Measurements from ENCODE around the gene TSC2. TPM values are rescaled to one million over a fixed set of nuclear protein-coding genes. Genes with fewer than 3 reads are reported as not detected.

Gene TSC2
- total and polyA plus RNA-seq, 10 donors: 20.7 to 185 (median 93.8) TPM

DNA sequence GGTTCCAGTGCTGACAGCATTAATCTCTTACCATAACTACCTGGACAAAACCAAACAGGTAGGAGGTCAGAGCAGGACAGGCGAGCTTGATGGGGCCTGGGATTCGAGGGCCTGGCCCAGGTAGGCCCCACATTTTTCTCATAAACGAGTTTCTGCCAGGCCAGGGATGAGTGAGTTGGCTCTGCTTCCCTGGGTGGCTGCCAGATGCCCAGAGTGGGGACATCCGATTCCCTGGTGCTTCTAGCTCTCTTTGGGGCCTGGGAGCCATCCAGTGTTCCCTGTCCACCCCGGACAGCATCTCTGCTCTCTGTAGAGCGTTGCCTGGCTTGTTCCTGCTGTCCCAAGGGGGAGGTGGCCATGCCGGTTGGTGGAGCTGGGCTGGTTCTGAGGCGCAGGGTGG lies 25.1 kb downstream of the TSC2 start:
- Histone ChIP-seq H3K36me3 (peaks cover 0 to 100% (median 85%) of the 10 kb centered on the region in 6 donors), H3K27me3 (replicated peaks in 1 of 7) (no peaks in the 10 kb centered on the region), H3K27ac (no peak overlapping the region), H3K4me1 (no peaks in the 10 kb centered on the region), H3K4me3 (no peak overlapping the region), H3K9me3 (no peaks in the 10 kb centered on the region)
- WGBS, 5 donors: 83 to 96% (median 92%) methylated on average over 7 to 8 of the region's 8 CpGs
- DNase-seq: no peak
- TF ChIP-seq CTCF (IDR thresholded peaks at IDR 0.05 in 8 of 11, conservative IDR thresholded peaks at IDR 0.05 in 3 of 11) (no peak), POLR2AphosphoS5 (IDR thresholded peaks at IDR 0.05) (no peak), POLR2A (IDR thresholded peaks at IDR 0.05) (no peak)
- intact Hi-C loops (cut with DNase I; ENCODE audit: low total_unique reads): no loop called here

GRCh38 chr16:2074071-2074470 lies 26.3 kb downstream of the TSC2 start:
- intact Hi-C loops (cut with DNase I; ENCODE audit: low total_unique reads): no loop called here
- no peak for DNase-seq
- TF ChIP-seq POLR2AphosphoS5 (IDR thresholded peaks at IDR 0.05) (no peak), CTCF (IDR thresholded peaks at IDR 0.05 in 8 of 11, conservative IDR thresholded peaks at IDR 0.05 in 3 of 11) (no peak), POLR2A (IDR thresholded peaks at IDR 0.05) (no peak)
- Histone ChIP-seq H3K9me3 (no peaks in the 10 kb centered on the region), H3K27me3 (replicated peaks in 1 of 7) (no peaks in the 10 kb centered on the region), H3K36me3 (peaks cover 0 to 100% (median 89%) of the 10 kb centered on the region in 6 donors), H3K4me3 (no peak overlapping the region), H3K4me1 (no peaks in the 10 kb centered on the region), H3K27ac (no peak overlapping the region)
- WGBS, 5 donors: 90 to 98% (median 95%) methylated on average over 10 to 20 of the region's 20 CpGs

DNA sequence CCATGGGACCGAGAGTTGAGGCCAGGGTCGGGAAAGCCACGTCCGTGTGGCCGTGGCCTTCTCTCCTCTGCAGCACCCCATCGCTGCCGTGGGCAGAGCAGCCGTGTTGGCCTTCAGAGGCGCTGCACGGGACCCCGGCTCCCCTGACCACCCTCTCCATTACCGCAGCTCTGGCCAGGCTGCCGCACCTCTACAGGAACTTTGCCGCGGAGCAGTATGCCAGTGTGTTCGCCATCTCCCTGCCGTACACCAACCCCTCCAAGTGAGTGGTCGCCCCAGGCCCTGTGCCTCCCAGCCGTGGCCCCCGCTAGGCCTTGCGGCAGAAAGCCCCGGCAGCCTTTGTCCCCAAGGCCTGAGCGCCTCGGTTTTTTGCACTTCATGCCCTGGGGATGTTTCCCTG lies 27.8 kb downstream of the TSC2 start:
- Histone ChIP-seq H3K36me3 (peaks cover 0 to 100% (median 93%) of the 10 kb centered on the region in 6 donors), H3K4me1 (no peaks in the 10 kb centered on the region), H3K9me3 (no peaks in the 10 kb centered on the region), H3K27ac (no peak overlapping the region), H3K27me3 (replicated peaks in 1 of 7) (no peaks in the 10 kb centered on the region), H3K4me3 (no peak overlapping the region)
- WGBS, 5 donors: 93 to 97% (median 94%) methylated on average over 23 to 24 of the region's 24 CpGs
- DNase-seq: no peak
- no peak for TF ChIP-seq POLR2A (IDR thresholded peaks at IDR 0.05)
- peak in 1 of 3 donors; percentile 40 for TF ChIP-seq POLR2AphosphoS5 (IDR thresholded peaks at IDR 0.05)
- intact Hi-C loops (cut with DNase I; ENCODE audit: low total_unique reads): no loop called here

DNA sequence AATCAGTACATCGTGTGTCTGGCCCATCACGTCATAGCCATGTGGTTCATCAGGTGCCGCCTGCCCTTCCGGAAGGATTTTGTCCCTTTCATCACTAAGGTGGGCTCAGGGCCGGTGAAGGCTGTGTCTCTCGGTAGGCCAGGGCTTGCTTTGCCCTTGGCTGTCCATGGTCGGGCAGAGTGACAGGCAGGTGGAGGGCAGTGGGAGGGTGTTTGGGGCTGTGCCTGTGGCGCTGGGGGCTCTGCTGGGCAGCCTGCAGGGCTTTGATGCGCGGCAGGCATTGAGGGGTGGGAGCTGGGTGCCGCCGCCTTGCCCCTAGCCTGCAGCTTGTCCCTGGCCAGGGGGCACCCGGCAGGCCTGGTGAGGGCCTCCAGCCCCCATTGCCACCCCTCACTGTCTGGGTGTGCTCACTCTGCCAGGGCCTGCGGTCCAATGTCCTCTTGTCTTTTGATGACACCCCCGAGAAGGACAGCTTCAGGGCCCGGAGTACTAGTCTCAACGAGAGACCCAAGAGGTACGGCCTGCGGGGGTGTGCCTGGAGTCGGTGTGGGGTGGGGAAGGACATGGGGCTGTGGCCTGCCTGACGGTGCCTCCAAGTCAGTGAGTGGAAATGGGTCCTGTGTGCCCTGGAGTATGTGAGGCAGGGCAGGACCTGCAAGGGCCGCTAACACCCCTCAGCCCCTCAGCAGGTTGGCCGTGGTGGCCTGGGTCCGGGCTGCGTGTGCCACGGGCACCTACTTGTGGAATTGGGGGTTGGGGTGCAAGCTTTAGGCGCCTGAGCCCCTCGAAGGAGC lies 28.5 kb downstream of the TSC2 start:
- no peaks in the 10 kb centered on the region for H3K27me3 ChIP-seq (replicated peaks in 1 of 7)
- intact Hi-C loops (cut with DNase I; ENCODE audit: low total_unique reads): no loop called here
- H3K27ac ChIP-seq: no peak overlapping the region
- H3K36me3 ChIP-seq: peaks cover 0 to 100% (median 94%) of the 10 kb centered on the region in 6 donors
- no peaks in the 10 kb centered on the region for H3K9me3 ChIP-seq
- TF ChIP-seq CTCF (IDR thresholded peaks at IDR 0.05 in 8 of 11, conservative IDR thresholded peaks at IDR 0.05 in 3 of 11): no peak
- no peak for TF ChIP-seq POLR2A (IDR thresholded peaks at IDR 0.05)
- no peak for TF ChIP-seq POLR2AphosphoS5 (IDR thresholded peaks at IDR 0.05)
- H3K4me1 ChIP-seq: peaks cover 0 to under 1% (median 0%) of the 10 kb centered on the region in 6 donors
- H3K4me3 ChIP-seq: no peak overlapping the region
- 90 to 98% (median 97%) methylated on average over 19 to 28 of the region's 28 CpGs for WGBS, 5 donors
- no peak for DNase-seq

All from spleen (tissue), 11 donors.